WTC11 (cell line): ENCODE measurements around the gene PHF21B. TPM values are rescaled to one million over a fixed set of nuclear protein-coding genes. Genes with fewer than 3 reads are reported as not detected.
"Not testable (repeated sequence)": the region's sequence is repeated elsewhere in the genome, so short reads cannot be mapped to it uniquely, and the experiment has no call there.

Experiments used
- ATAC-seq: fragments of 200-7000 bp; cut with Tn5 transposase; 2 replicates; pipeline ENCODE4 v1.10.0; 2021; ENCODE audit warnings: mild to moderate bottlenecking, moderate library complexity
- CTCF ChIA-PET: fragments of 300-600 bp; sonication (Branson Sonifier 250); formaldehyde crosslinking; loops from one replicate; lab custom pipeline; 2021; ENCODE audit warnings: antibody characterized with exemption; lab: Charles Lee
- POLR2A ChIA-PET: fragments of 350-600 bp; sonication (Branson Sonifier 250); formaldehyde crosslinking; loops from one replicate; lab custom pipeline; 2021; ENCODE audit warnings: antibody characterized with exemption; lab: Charles Lee
- DNase-seq: peaks from one replicate; pipeline ENCODE4 v3.0.0; 2021; ENCODE audit warnings: low spot score
- H3K27ac Mint-ChIP-seq: 2 replicates; pipeline ENCODE4 v1.8.0; 2021; ENCODE audit warnings: mixed read lengths
- H3K27me3 Mint-ChIP-seq: 2 replicates; pipeline ENCODE4 v1.8.0; 2021; ENCODE audit warnings: low read depth, mild to moderate bottlenecking, moderate library complexity, mixed read lengths
- H3K36me3 Mint-ChIP-seq: 2 replicates; pipeline ENCODE4 v1.8.0; 2021; ENCODE audit warnings: mixed read lengths
- H3K4me1 Mint-ChIP-seq: 2 replicates; pipeline ENCODE4 v1.8.0; 2022; ENCODE audit warnings: mixed read lengths
- H3K4me3 Mint-ChIP-seq: 2 replicates; pipeline ENCODE4 v1.8.0; 2021; ENCODE audit warnings: mild to moderate bottlenecking, moderate library complexity, mixed read lengths
- H3K9me3 Mint-ChIP-seq: 2 replicates; pipeline ENCODE4 v1.8.0; 2021; ENCODE audit warnings: mixed read lengths
- AR ChIP-seq: fragments of 250-450 bp; sonication (Bioruptor Pico); IDR thresholded peaks from 2 replicates; pipeline ENCODE4 v1.9.0; 2021; ENCODE audit warnings: mild to moderate bottlenecking
- E2F4 ChIP-seq: sonication (generic); formaldehyde crosslinking; IDR thresholded peaks from 2 replicates; pipeline ENCODE4 v1.8.1; 2022; ENCODE audit warnings: low read depth, mild to moderate bottlenecking, moderate library complexity, missing genetic modification reagents, borderline replicate concordance
- EMX1 ChIP-seq: fragments of 250-450 bp; sonication (Bioruptor Pico); IDR thresholded peaks from 2 replicates; pipeline ENCODE4 v1.8.0; 2021; ENCODE audit warnings: mild to moderate bottlenecking
- ETV6 ChIP-seq: sonication (generic); formaldehyde crosslinking; IDR thresholded peaks from 2 replicates; pipeline ENCODE4 v1.8.1; 2022; ENCODE audit warnings: mild to moderate bottlenecking, missing genetic modification reagents
- FOXJ3 ChIP-seq: sonication (generic); formaldehyde crosslinking; IDR thresholded peaks from 2 replicates; pipeline ENCODE4 v1.9.0; 2021; ENCODE audit warnings: missing genetic modification reagents, mild to moderate bottlenecking, borderline replicate concordance
- FOXP4 ChIP-seq: sonication (generic); formaldehyde crosslinking; IDR thresholded peaks from 2 replicates; pipeline ENCODE4 v1.8.0; 2022; ENCODE audit warnings: mild to moderate bottlenecking, missing genetic modification reagents
- HMGXB4 ChIP-seq: sonication (generic); formaldehyde crosslinking; IDR thresholded peaks from 2 replicates; pipeline ENCODE4 v1.8.1; 2023; ENCODE audit warnings: mild to moderate bottlenecking, moderate library complexity, missing genetic modification reagents
- IRF1 ChIP-seq: sonication (generic); formaldehyde crosslinking; IDR thresholded peaks from 2 replicates; pipeline ENCODE4 v1.8.0; 2023; ENCODE audit warnings: missing genetic modification reagents
- JUN ChIP-seq: sonication (generic); formaldehyde crosslinking; IDR thresholded peaks from 2 replicates; pipeline ENCODE4 v1.8.0; 2023; ENCODE audit warnings: mild to moderate bottlenecking, missing genetic modification reagents
- NFATC4 ChIP-seq: fragments of 250-450 bp; sonication (Bioruptor Pico); IDR thresholded peaks from 2 replicates; pipeline ENCODE4 v1.9.0; 2021; ENCODE audit warnings: mild to moderate bottlenecking
- NFYB ChIP-seq: sonication (generic); formaldehyde crosslinking; conservative IDR thresholded peaks from 2 replicates; pipeline ENCODE4 v1.8.0; 2022; ENCODE audit warnings: low read depth, missing genetic modification reagents
- SMAD3 ChIP-seq: sonication (generic); formaldehyde crosslinking; IDR thresholded peaks from 2 replicates; pipeline ENCODE4 v1.8.0; 2022; ENCODE audit warnings: missing genetic modification reagents, mild to moderate bottlenecking, borderline replicate concordance
- TCF7 ChIP-seq: sonication (generic); formaldehyde crosslinking; IDR thresholded peaks from 2 replicates; pipeline ENCODE4 v1.8.0; 2022; ENCODE audit warnings: mild to moderate bottlenecking, low read depth, missing genetic modification reagents, moderate library complexity
- ZBTB43 ChIP-seq: sonication (generic); formaldehyde crosslinking; IDR thresholded peaks from 2 replicates; pipeline ENCODE4 v1.8.1; 2023; ENCODE audit warnings: mild to moderate bottlenecking, missing genetic modification reagents
- total RNA-seq: library from RNA; stranded (reverse); gene quantifications from 3 replicates; pipeline ENCODE4 v1.2.3, GENCODE V29; 2021

Gene PHF21B
- total RNA-seq, 1 experiment from 2014 or later: 107 TPM

GRCh38 chr22:44855855-44856254, 153.9 kb downstream of the PHF21B start:
- DNase-seq (no peak), ATAC-seq (no peak)
- Mint-ChIP-seq H3K4me3 (no peak overlapping the region), H3K36me3 (peaks cover 29% of the 10 kb centered on the region), H3K27ac (no peak overlapping the region; the same call in 1 of the 2 replicates), H3K4me1 (peaks cover 2% of the 10 kb centered on the region; the same call in 1 of the 2 replicates), H3K9me3 (no peaks in the 10 kb centered on the region), H3K27me3 (no peaks in the 10 kb centered on the region)
- POLR2A ChIA-PET: no interaction called here
- TF ChIP-seq ZBTB43 (CRISPR knock-in tag) (no peak), EMX1 (CRISPR knock-in tag) (no peak), SMAD3 (CRISPR knock-in tag) (no peak)
- CTCF ChIA-PET: interaction anchor here (0.6 kb wide), 5 partner anchors 13 to 353 kb away, joined by 3 to 4 read pairs (median 3); partner anchors contain the start of gene PRR5

GRCh38 chr22:44854641-44855040, 155.2 kb downstream of the PHF21B start:
- POLR2A ChIA-PET, H3K9me3 Mint-ChIP-seq, CTCF ChIA-PET, DNase-seq, ATAC-seq, H3K4me1 Mint-ChIP-seq, H3K4me3 Mint-ChIP-seq, H3K27me3 Mint-ChIP-seq, H3K27ac Mint-ChIP-seq: not testable (repeated sequence)
- peaks cover 35% of the 10 kb centered on the region for H3K36me3 Mint-ChIP-seq

- peaks cover 19% of the 10 kb centered on the region for H3K36me3 Mint-ChIP-seq
- DNase-seq: peak; percentile 4
- CTCF ChIA-PET: interaction anchor here (0.6 kb wide), 1 partner anchor 174 kb away, joined by 6 read pairs; no protein-coding TSS in a partner anchor
- no peak for ATAC-seq
- POLR2A ChIA-PET: no interaction called here
- no peak for TF ChIP-seq ETV6 (CRISPR knock-in tag)
- no peak for TF ChIP-seq NFATC4 (CRISPR knock-in tag)
- no peak for TF ChIP-seq NFYB
- no peak for TF ChIP-seq IRF1 (CRISPR knock-in tag)
- TF ChIP-seq E2F4 (CRISPR knock-in tag): no peak
- no peak for TF ChIP-seq FOXJ3 (CRISPR knock-in tag)
- no peak for TF ChIP-seq HMGXB4 (CRISPR knock-in tag)
- TF ChIP-seq JUN: no peak
- no peaks in the 10 kb centered on the region for H3K9me3 Mint-ChIP-seq
- H3K4me1 Mint-ChIP-seq: peaks cover 4% of the 10 kb centered on the region; the same call in 1 of the 2 replicates
- H3K4me3 Mint-ChIP-seq: no peak overlapping the region
- no peaks in the 10 kb centered on the region for H3K27me3 Mint-ChIP-seq
- no peak overlapping the region for H3K27ac Mint-ChIP-seq
These were observed 158.9 kb downstream of the PHF21B start for GRCh38 chr22:44850946-44851345.

- Mint-ChIP-seq H3K4me1 (peaks cover 4% of the 10 kb centered on the region; the same call in 1 of the 2 replicates), H3K4me3 (no peak overlapping the region), H3K36me3 (peaks cover 29% of the 10 kb centered on the region), H3K27me3 (no peaks in the 10 kb centered on the region), H3K27ac (no peak overlapping the region), H3K9me3 (peaks cover 9% of the 10 kb centered on the region)
- CTCF ChIA-PET: no interaction called here
- ATAC-seq: no peak
- DNase-seq: no peak
- POLR2A ChIA-PET: no interaction called here
- TF ChIP-seq FOXP4 (CRISPR knock-in tag) (no peak), AR (no peak), TCF7 (no peak)
These were observed 160.9 kb downstream of the PHF21B start for GRCh38 chr22:44848791-44849420.
